Stimulated activated naive CD8-positive, alpha-beta T cell treated with anti-CD3 and anti-CD28 coated beads, Interleukin-15, amount 100 ng/mL, for 72 hours (primary cell): Measurements from ENCODE around the gene TMEFF2.

Source experiments
- ATAC-seq: fragments of 150-1000 bp; cut with Tn5 transposase; 2 replicates; pipeline ENCODE4 v1.10.0; 2021; ENCODE audit warnings: mild to moderate bottlenecking, moderate library complexity
- DNase-seq, 2 donors: peaks; one replicate each; pipeline ENCODE4 v3.0.0; 2021 to 2022
- H3K27ac Mint-ChIP-seq, 2 donors: one replicate each; pipeline ENCODE4 v1.8.0; 2022; ENCODE audit warnings: mild to moderate bottlenecking in 2 of 2, mixed read lengths in 2 of 2, moderate library complexity in 2 of 2
- H3K27me3 Mint-ChIP-seq: one replicate; pipeline ENCODE4 v1.8.0; 2022; ENCODE audit warnings: mixed read lengths
- H3K4me1 Mint-ChIP-seq: one replicate; pipeline ENCODE4 v1.8.0; 2022; ENCODE audit warnings: mild to moderate bottlenecking, mixed read lengths
- H3K4me3 Mint-ChIP-seq, 2 donors: one replicate each; pipeline ENCODE4 v1.8.0; 2022; ENCODE audit warnings: mild to moderate bottlenecking in 2 of 2, mixed read lengths in 2 of 2, moderate library complexity in 1 of 2
- H3K9me3 Mint-ChIP-seq, 2 donors: one replicate each; pipeline ENCODE4 v1.8.0; 2022; ENCODE audit warnings: mixed read lengths in 2 of 2

TMEFF2 gene

GRCh38 chr2:192194866-192195547 is at the start of gene TMEFF2:
Gene TMEFF2, minus strand, starts transcription at chr2:192194933. Its CDS starts 409 bp downstream, at chr2:192194524.
- H3K4me3 Mint-ChIP-seq, result peak within 1 kb of the TSS; percentile 80 to 93
- DNase-seq (peak; percentile 37 to 62), ATAC-seq (peak; percentile 72)
- H3K27ac Mint-ChIP-seq, result peak within 1 kb of the TSS in 1 of 2 donors; percentile 54
- peaks cover 32% of the 10 kb centered on the region for H3K4me1 Mint-ChIP-seq
- H3K27me3 Mint-ChIP-seq, result peaks cover 66% of the 10 kb centered on the region
- no peaks in the 10 kb centered on the region for H3K9me3 Mint-ChIP-seq

GRCh38 chr2:192243488-192243887 is 48.8 kb upstream of the TMEFF2 start:
- ATAC-seq, result no peak

GRCh38 chr2:192236136-192236535 is 41.4 kb upstream of the TMEFF2 start:
- Mint-ChIP-seq H3K27me3 (peaks cover 4% of the 10 kb centered on the region), H3K27ac (no peak overlapping the region), H3K4me1 (no peaks in the 10 kb centered on the region), H3K4me3 (no peak overlapping the region), H3K9me3 (no peaks in the 10 kb centered on the region)
- DNase-seq (no peak), ATAC-seq (no peak)

More at GRCh38 chr2:192243488-192243887, 48.8 kb upstream of the TMEFF2 start:
- H3K4me3 Mint-ChIP-seq, result no peak overlapping the region
- H3K27ac Mint-ChIP-seq, result no peak overlapping the region
- no peaks in the 10 kb centered on the region for H3K9me3 Mint-ChIP-seq
- H3K27me3 Mint-ChIP-seq, result peaks cover 8% of the 10 kb centered on the region
- DNase-seq, result no peak
- H3K4me1 Mint-ChIP-seq, result no peaks in the 10 kb centered on the region

- DNase-seq (no peak), ATAC-seq (no peak)
- no peaks in the 10 kb centered on the region for H3K4me1 Mint-ChIP-seq
- H3K4me3 Mint-ChIP-seq, result no peak overlapping the region
- no peaks in the 10 kb centered on the region for H3K9me3 Mint-ChIP-seq
- H3K27me3 Mint-ChIP-seq, result peaks cover 10% of the 10 kb centered on the region
- H3K27ac Mint-ChIP-seq, result no peak overlapping the region
These were observed 36.2 kb upstream of the TMEFF2 start for GRCh38 chr2:192230889-192231453.

- Mint-ChIP-seq H3K27ac (no peak overlapping the region), H3K27me3 (peaks cover 10% of the 10 kb centered on the region), H3K9me3 (no peaks in the 10 kb centered on the region), H3K4me1 (no peaks in the 10 kb centered on the region), H3K4me3 (no peak overlapping the region)
- DNase-seq, result no peak
- ATAC-seq, result no peak
These were observed 34.0 kb upstream of the TMEFF2 start for GRCh38 chr2:192228685-192229084.

GRCh38 chr2:192218970-192219369 is 24.2 kb upstream of the TMEFF2 start:
- no peak for ATAC-seq
- Mint-ChIP-seq H3K9me3 (no peaks in the 10 kb centered on the region), H3K4me1 (no peaks in the 10 kb centered on the region), H3K27ac (no peak overlapping the region), H3K4me3 (no peak overlapping the region), H3K27me3 (no peaks in the 10 kb centered on the region)
- no peak for DNase-seq

- no peak overlapping the region for H3K27ac Mint-ChIP-seq
- no peaks in the 10 kb centered on the region for H3K27me3 Mint-ChIP-seq
- ATAC-seq (no peak), DNase-seq (no peak)
- H3K4me1 Mint-ChIP-seq, result no peaks in the 10 kb centered on the region
- no peaks in the 10 kb centered on the region for H3K9me3 Mint-ChIP-seq
- H3K4me3 Mint-ChIP-seq, result no peak overlapping the region
These were observed 23.6 kb upstream of the TMEFF2 start for GRCh38 chr2:192218377-192218776.

GRCh38 chr2:192216336-192216735 is 21.6 kb upstream of the TMEFF2 start:
- no peak overlapping the region for H3K4me3 Mint-ChIP-seq
- ATAC-seq, result no peak
- no peaks in the 10 kb centered on the region for H3K9me3 Mint-ChIP-seq
- H3K27ac Mint-ChIP-seq, result no peak overlapping the region
- H3K27me3 Mint-ChIP-seq, result no peaks in the 10 kb centered on the region
- DNase-seq, result no peak
- H3K4me1 Mint-ChIP-seq, result no peaks in the 10 kb centered on the region

GRCh38 chr2:192215096-192215877 is 20.6 kb upstream of the TMEFF2 start:
- no peak for ATAC-seq
- H3K27ac Mint-ChIP-seq, result no peak overlapping the region

GRCh38 chr2:192208848-192209247 is 14.1 kb upstream of the TMEFF2 start:
- ATAC-seq, result no peak

More at GRCh38 chr2:192215096-192215877, 20.6 kb upstream of the TMEFF2 start:
- Mint-ChIP-seq H3K4me3 (no peak overlapping the region), H3K27me3 (no peaks in the 10 kb centered on the region), H3K4me1 (no peaks in the 10 kb centered on the region), H3K9me3 (no peaks in the 10 kb centered on the region)
- no peak for DNase-seq

GRCh38 chr2:192206399-192206798 is 11.7 kb upstream of the TMEFF2 start:
- Mint-ChIP-seq H3K27ac (no peak overlapping the region), H3K4me3 (no peak overlapping the region), H3K27me3 (no peaks in the 10 kb centered on the region), H3K4me1 (no peaks in the 10 kb centered on the region), H3K9me3 (no peaks in the 10 kb centered on the region)
- DNase-seq (no peak), ATAC-seq (no peak)

More at GRCh38 chr2:192208848-192209247, 14.1 kb upstream of the TMEFF2 start:
- no peaks in the 10 kb centered on the region for H3K27me3 Mint-ChIP-seq
- H3K4me3 Mint-ChIP-seq, result no peak overlapping the region
- no peaks in the 10 kb centered on the region for H3K9me3 Mint-ChIP-seq
- no peak for DNase-seq
- H3K27ac Mint-ChIP-seq, result no peak overlapping the region
- H3K4me1 Mint-ChIP-seq, result no peaks in the 10 kb centered on the region

- H3K4me1 Mint-ChIP-seq, result no peaks in the 10 kb centered on the region
- no peak for ATAC-seq
- no peak overlapping the region for H3K27ac Mint-ChIP-seq
- no peak for DNase-seq
- no peaks in the 10 kb centered on the region for H3K9me3 Mint-ChIP-seq
- H3K4me3 Mint-ChIP-seq, result no peak overlapping the region
- no peaks in the 10 kb centered on the region for H3K27me3 Mint-ChIP-seq
These were observed 9.1 kb upstream of the TMEFF2 start for GRCh38 chr2:192203876-192204275.

GRCh38 chr2:192202373-192202772 is 7.6 kb upstream of the TMEFF2 start:
- Mint-ChIP-seq H3K27me3 (no peaks in the 10 kb centered on the region), H3K4me1 (no peaks in the 10 kb centered on the region), H3K9me3 (no peaks in the 10 kb centered on the region), H3K27ac (no peak overlapping the region), H3K4me3 (no peak overlapping the region)
- DNase-seq (no peak), ATAC-seq (no peak)

- DNase-seq (no peak), ATAC-seq (no peak)
- peaks cover 10% of the 10 kb centered on the region for H3K27me3 Mint-ChIP-seq
- no peak overlapping the region for H3K27ac Mint-ChIP-seq
- peaks cover 8% of the 10 kb centered on the region for H3K4me1 Mint-ChIP-seq
- no peak overlapping the region for H3K4me3 Mint-ChIP-seq
- no peaks in the 10 kb centered on the region for H3K9me3 Mint-ChIP-seq
These were observed 6.4 kb upstream of the TMEFF2 start for GRCh38 chr2:192201116-192201515.

- peaks cover 32% of the 10 kb centered on the region for H3K4me1 Mint-ChIP-seq
- DNase-seq (no peak), ATAC-seq (no peak)
- H3K4me3 Mint-ChIP-seq, result no peak overlapping the region
- H3K27ac Mint-ChIP-seq, result no peak overlapping the region
- H3K27me3 Mint-ChIP-seq, result peaks cover 47% of the 10 kb centered on the region
- H3K9me3 Mint-ChIP-seq, result no peaks in the 10 kb centered on the region
These were observed 2.6 kb upstream of the TMEFF2 start for GRCh38 chr2:192197357-192197756.
